ENCODE data around the gene THAP11.

GRCh38 chr16:67814567-67814966 lies 27.6 kb upstream of the THAP11 start:
- TF ChIP-seq CTCF (IDR thresholded peaks at IDR 0.05; ENCODE audit: borderline replicate concordance, extremely low read depth, low read length, poor library complexity, severe bottlenecking) (no peak), EZH2 (IDR thresholded peaks at IDR 0.05; ENCODE audit: borderline replicate concordance, low read depth, low read length, severe bottlenecking) (no peak)
